Uterus (tissue), 4 donors: ENCODE data around the gene TRAPPC3L. TPM values are rescaled to one million over a fixed set of nuclear protein-coding genes. Genes with fewer than 3 reads are reported as not detected.

Experiments
- total RNA-seq, 4 donors: library from RNA; depleted of rRNA in 3 of 4; stranded (reverse); fragments of >200 nt in 3 of 4; gene quantifications; one replicate each; pipeline versions ENCODE4 v1.1.0 to v1.2.4, GENCODE V29; 2014 to 2023
- donor health status: DM: yes; HTN: yes; CAD: no.

TRAPPC3L gene
- total RNA-seq, 4 donors from 2014 or later: 0.07 TPM; not detected in 3

Other genes starting within 250 kb of the TRAPPC3L start
- gene DSE, start 174.7 kb downstream of the TRAPPC3L start, total RNA-seq: 10 to 100 TPM; 21.3 to 84.0 (median 42.3) TPM
- gene CALHM6, start 84.3 kb downstream of the TRAPPC3L start, total RNA-seq: 1 to 10 TPM in 2 of 4 donors, not detected in 2; 3.9 to 7.6 TPM
- 1 to 10 TPM; 1.8 to 2.9 (median 2.4) TPM for gene CALHM5, start 34.0 kb downstream of the TRAPPC3L start, total RNA-seq
- gene CALHM4, start 8.1 kb upstream of the TRAPPC3L start, total RNA-seq: not detected
- 100 to 1,000 TPM in 1 of 4 donors, 10 to 100 TPM in 3; 10.2 to 104 (median 36.1) TPM for gene RWDD1, start 25.8 kb upstream of the TRAPPC3L start, total RNA-seq
- gene RSPH4A, start 70.8 kb upstream of the TRAPPC3L start, total RNA-seq: 10 to 100 TPM in 1 of 4 donors, 1 to 10 TPM in 2, under 1 TPM in 1; 0.51 to 15.9 (median 5.4) TPM
- gene ZUP1, start 123.1 kb upstream of the TRAPPC3L start, total RNA-seq: 10 to 100 TPM in 1 of 4 donors, 1 to 10 TPM in 3; 1.8 to 21.6 (median 8.0) TPM
- 10 to 100 TPM in 2 of 4 donors, 1 to 10 TPM in 2; 5.6 to 48.3 (median 27.7) TPM for gene KPNA5, start 135.5 kb upstream of the TRAPPC3L start, total RNA-seq
- gene FAM162B, start 220.0 kb upstream of the TRAPPC3L start, total RNA-seq: 10 to 100 TPM in 2 of 4 donors, 1 to 10 TPM in 1, under 1 TPM in 1; 0.59 to 46.6 (median 14.6) TPM